GM19240 (cell line): ENCODE measurements around the gene QKI.

ENCODE experiments used
- DNase-seq: peaks from one replicate; pipeline ENCODE4 v3.0.0; 2011; ENCODE audit warnings: low spot score; ENCODE audit not compliant: insufficient read length

The QKI gene

DNA sequence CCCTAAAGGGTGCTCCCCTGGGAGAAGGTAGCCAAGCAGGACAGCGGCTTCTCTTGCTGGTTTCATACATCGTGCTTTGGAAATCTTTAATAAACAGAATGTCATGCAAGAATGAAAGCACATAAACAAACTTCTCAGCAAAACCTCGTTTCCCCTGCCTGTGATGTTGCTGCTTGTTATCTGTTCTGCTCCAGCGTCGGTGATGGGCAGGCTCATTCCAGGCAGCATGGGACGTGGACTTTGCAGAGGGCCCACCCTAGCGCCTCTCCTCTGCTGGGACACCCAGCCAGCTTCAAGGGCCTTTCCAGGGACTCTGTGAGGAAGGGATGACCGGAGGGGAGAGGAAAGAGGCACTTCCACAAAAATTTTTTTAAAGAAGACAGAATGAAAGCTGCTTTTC lies 197.7 kb downstream of the QKI start:
- no peak for DNase-seq

DNA sequence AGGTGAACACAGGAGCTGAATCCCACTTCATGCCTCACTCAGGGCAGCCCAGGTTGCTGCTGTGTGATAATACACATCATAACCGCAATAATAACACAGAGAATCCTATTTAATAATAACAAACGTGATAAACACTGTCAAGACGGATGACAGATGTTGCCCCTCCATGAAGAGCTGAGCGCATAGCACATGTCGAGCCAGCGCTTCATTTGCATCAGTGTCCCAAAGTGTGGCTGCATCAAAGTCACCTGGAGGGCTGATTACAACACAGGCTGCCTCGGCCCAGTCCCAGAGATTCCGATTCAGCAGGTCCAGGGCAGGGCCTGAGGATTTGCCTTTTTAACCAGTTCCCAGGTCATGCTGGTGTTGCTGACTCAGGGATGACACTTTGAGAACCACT lies 198.5 kb downstream of the QKI start:
- no peak for DNase-seq

DNA sequence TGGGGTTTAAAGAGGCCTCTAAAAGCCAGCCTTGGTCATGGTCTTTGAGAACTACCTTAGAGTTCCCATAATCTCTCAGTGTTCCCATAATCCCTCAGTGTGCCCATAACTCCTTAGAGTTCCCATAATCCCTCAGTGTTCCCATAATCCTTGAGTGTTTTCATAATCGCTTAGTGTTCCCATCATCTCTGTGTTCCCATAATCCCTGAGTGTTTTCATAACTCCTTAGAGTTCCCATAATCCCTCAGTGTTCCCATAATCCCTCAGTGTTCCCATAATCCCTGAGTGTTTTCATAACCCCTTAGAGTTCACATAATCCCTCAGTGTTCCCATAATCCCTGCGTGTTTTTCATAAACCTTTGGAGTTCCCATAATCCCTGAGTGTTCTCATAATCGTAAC lies 199.2 kb downstream of the QKI start:
- DNase-seq: no peak

DNA sequence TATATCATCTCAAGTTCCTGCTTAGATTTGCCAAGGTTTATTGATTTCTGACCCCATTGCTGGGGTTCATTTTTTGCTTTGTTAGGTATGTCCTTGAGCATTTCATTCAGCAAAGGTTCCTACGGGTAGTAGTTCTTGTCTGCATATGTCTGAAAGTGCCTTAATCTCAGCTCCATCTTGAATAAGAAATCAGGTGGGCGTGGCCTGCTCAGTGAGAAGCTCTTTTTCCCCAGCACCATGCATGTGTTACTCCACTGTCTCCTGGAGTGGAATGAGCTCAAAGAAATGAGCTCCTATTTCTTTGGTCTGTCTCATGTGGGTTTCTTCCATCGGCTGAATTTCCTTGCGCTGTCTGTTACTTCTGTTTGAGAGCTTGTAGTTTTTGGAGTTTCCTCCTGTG lies 201.9 kb downstream of the QKI start:
- no peak for DNase-seq

DNA sequence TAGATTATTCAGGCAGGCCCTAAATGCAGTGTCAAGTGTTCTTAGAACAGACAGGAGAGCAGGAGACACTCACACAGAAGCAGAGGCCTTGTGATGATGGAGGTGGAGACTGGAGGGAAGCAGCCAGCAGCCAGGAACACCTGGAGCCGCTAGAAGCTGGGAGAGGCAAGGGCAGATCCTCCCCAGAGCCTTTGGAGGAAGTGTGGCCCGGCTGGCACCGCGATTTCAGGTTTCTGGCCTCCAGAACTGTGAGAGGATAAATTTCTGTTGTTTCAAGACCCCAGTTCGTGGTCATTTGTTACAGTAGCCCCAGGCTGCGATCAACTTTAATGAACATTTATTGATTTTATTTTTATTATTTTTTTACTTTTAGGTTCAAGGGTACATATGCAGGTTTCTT lies 203.0 kb downstream of the QKI start:
- no peak for DNase-seq

DNA sequence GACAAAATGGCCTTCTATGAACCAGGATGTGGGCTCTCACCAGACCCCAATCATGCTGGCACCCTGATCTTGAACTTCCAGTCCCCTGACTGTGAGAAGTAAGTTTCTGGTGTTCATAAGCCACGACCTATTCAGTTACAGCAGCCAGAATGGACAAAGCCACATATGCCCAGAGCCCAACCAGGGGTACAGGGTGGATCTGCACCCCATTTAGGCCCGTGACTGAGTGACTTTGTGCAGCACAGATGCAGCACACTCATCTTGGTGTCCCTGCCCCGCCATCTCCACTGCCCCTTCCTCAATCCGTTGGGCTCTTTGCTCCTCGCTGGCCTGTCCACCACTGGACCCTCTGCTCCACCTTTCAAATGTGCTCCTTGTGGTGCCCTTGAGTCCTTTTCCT lies 205.6 kb downstream of the QKI start:
- no peak for DNase-seq

DNA sequence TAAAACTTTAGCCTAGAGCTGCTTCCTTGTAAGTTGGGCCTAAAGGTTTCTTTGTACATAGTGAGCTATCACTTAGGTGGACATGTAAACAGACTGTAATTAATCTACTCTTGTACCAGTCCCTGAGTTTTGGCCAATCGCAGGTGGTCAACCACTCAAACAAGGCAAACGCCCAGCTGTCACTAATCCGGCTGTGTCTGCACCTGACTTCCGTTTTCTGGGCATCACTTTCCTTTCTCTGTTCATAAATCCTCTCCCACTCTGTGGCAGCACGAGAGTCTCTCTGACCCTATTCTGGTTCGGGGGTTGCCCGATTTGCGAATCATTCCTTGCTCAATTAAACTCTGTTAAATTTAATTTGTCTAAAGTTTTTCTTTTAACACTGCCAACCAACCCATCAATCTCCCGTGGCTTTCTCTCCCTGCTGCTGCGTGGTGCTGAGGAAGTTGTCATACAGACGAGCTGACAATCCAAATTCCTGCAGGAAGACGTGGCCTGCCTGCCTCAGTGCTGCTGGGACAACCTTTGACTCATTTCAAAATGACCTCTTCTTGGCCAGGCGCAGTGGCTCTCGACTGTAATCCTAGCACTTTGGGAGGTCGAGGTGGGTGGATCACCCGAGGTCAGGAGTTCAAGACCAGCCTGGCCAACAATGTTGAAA lies 206.3 kb downstream of the QKI start:
- no peak for DNase-seq

DNA sequence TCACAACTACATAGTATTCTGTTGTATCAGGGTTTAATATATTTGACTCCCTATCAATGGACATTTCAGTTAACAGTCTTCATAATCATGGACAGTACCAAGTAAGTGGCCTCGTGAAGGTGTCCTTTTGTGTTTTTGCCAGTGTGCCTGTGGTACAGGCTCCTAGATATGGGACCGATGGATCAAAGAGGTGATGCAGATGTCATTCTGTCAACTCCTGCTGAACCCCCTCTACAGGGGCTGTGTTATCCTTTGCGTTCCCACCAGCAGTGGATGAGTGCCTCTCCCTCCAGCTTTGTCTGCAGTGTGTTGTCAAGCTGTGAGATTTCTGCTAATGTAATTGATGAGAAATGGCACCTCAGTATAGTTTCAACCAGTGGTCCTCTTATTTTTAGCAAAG lies 210.7 kb downstream of the QKI start:
- no peak for DNase-seq

DNA sequence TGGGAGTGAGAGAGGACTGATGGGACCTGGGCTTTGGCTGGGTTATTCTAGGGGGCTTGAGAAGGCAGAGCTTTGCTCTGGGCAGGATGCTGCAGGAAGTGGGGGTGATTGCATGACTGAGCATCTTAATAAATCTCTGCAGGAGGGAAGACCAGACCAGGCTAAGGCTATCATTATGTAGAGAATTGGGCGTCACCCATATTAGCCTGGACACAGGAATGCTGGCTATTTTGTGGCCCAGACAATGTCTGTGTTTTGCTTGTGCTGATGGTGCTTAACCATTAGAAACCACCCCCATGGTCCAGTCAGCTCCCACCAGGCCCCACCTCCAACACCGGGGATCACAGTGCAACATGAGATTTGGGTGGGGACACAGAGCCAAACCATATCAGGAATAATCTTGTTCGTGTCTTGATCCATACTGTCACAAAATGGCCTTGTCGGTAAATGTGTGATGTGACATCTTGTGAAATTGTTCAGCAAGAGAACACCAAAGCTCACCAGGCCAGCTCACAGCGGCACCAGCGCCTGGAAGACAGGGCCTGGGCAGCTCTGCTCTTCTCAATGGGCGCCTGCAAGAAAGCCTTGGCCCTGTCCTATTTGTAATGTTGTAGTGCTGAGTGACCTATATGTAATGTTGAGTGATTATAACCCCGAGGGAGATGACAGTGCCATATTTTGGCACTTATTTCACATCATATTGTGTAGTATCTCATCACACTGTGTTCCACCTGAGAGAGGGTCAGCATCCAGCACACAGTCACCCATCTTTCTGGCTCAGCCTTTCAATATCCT lies 211.8 kb downstream of the QKI start:
- no peak for DNase-seq

DNA sequence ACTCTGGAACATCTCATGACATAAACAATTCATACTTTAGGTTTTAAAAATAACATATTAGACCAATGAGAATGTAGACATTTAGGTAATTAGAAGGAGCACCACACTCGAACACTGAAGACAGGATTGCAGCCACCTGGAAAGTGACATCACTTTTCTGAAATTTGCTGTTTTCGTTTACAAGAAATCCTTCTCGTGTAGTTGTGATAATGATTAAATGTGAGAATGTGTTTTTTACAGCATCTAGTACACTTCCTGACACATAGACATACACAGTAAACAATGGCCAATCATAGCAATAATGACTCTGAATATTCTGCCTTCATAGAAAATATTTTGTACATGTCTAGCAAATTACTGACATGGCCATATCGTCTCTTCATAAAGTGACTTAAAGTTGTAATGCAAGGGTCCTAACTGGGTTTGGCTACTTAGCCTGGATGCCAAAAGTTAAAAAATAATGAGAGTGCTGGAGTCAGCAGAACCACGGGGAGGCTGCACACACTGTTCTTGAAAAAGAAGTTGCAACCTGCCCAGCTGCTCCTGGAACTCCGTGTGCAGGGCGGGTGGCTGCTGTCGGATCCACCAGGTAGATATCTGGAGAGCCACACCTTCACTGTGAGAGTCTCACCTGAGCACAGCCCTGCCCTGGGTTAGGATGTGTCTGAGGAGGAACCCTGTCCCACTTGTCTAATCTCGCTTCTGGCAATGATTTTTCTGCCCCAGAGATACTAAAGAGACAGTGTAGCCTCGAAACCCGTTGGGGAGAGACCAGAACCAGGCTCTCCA lies 212.9 kb downstream of the QKI start:
- no peak for DNase-seq
